Measurements from ENCODE around the gene ASB15.

ASB15 gene

DNA sequence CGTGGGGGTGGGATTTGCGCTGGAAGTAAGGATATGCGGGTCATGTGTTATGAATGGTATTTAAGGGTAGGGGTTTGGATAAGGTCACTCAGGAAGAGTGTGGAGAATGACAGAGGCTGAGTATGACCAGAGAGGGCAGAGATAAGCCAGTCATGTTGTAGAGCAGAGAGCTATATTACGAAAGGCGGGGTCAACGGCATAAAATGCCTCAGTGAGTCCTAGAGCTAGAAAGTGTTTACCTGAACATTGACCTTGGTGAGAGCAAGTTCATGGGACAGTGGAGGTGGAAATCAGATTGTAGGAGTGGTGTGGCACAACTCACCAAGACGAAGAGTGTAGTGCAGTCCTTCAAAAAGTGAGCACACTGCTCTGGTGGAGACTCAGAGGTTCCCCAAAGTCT, 67.9 kb downstream of the ASB15 start:
- no peak for DNase-seq

DNA sequence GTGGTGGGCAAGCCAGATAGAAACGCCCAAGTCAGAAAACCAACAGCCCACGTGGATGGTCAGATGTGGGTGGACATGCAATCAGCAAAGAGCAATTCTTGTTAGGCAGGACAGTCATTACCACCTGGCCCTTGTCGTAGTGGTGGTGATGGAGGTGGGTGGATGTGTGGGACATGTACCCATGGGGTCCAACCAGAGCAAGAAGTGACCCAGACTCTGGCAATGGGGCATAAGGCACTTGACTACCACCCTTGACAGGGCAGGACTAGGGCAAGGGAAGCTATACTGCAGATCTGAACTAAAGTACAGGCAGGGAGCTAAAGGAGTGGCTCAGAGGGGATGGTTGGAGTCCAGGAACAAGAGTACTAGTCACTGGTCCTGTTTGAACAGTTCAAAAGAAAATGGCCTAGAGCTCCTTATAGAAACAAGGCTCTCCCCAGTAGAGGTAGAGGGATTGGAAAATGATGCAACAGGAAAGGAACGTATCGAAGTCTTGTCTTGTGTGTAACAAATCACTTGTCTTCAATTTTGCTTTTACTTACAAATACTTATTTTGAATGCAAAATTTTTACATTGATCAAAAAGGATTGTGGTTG, 71.6 kb downstream of the ASB15 start:
- DNase-seq, result no peak

DNA sequence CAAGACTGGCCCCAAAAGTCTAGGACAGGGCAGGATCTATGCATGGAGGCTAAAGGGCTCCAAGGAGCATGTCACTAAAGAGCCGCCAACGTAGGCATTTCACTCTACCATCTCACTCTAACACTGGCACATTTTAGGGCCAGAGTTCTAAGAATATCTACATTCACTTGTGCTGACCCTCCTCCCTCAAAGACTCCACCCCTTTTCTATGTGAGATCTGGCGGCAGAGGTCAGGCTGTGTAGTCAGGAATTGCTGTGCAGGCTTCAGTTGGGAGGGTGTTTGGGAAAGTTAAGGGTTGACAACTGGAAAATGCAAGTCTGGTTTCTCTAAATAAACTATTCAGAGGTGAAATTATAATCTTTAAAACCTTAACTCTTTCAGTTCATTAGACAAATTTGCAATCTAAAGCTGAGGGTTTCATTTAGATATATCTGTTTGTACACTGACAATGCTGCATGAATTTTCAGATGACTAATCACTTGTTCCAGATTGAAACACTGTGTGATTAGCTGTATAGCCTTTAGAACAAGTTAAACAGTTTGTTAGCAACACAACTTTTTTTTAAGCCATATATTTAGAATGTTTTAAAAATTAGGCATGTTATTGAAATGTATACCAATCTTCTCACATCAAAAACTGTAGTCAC, 72.3 kb downstream of the ASB15 start:
- DNase-seq, result no peak

DNA sequence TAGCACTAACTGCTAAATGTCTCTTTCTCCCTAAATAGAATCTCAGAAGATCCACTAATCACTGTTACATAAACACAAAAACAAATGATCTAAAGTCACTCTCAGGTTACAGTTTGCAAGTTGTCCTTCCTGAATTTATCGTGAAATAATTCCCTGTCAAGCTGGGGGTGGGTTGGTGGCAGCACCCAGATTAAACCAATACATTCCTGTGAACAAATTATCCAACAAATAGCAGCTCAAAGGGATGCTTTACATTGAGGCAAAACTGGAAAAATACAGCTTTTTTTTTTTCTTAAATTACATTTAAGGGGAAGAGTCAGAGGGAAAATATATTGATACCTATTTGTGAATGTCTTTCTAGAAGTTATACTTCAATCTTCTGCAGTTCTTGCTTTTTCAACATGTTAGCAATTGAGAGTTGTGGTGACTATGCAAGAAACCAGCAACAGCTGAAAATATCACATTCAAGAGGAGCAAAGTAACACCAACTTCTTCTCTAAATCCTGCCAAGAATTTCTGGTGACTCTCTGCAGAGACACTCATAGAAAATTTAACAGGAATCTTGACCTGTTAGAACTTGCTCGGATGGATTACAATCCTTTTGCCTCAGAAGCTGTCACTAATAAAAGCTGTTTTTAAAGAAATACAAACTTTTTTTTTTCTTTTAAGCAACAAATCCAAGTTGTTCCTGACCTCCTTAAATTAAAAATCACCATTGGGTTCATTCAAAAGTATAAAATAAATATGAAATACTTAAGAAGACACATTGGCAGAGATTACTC, 73.0 kb downstream of the ASB15 start:
- peak in 1 of 2 experiments; percentile 6 for DNase-seq

DNA sequence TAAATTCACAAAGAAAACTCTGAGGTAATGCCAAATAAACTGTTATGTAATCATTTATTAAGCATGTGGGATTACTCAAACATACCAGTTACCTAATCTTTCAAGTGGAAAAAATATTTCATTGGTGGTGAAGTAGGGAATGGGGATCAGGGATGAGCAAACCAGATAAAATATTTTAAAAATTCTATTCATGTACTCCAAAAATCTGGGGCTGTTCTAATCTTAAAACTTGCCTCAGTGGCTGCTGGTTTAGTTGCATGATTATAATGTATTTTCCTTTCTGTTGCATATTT, 73.5 kb downstream of the ASB15 start:
- no peak for DNase-seq

DNA sequence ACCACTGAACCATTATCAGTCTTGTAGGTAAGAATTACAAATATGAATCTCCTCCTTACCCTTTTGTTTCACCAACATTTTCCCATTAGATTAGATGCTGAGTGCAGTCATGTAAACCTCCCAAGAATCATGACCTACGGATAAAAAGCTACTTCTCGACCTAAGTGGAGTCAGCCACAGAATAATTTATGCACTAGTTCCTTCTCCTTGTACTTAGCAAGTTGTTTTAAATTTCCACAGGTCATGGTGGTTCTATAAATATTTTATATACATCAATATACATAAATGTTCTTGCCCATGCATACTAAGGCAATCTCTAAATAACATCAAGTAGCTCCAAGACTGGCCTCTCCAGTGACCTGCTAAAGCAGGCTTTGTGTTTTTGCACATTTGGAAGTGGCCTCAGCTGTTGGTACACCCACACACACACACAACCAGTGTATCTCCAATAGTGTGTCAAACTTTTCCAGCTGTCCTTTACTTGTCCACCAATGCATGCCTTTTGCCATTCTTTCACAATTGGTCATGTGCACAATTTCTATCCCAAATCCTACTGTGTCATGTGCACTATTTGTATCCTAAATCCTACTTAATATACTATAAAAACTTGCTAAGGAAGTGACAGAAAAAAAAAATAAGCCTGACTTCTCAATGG, 75.6 kb downstream of the ASB15 start:
- DNase-seq, result no peak

DNA sequence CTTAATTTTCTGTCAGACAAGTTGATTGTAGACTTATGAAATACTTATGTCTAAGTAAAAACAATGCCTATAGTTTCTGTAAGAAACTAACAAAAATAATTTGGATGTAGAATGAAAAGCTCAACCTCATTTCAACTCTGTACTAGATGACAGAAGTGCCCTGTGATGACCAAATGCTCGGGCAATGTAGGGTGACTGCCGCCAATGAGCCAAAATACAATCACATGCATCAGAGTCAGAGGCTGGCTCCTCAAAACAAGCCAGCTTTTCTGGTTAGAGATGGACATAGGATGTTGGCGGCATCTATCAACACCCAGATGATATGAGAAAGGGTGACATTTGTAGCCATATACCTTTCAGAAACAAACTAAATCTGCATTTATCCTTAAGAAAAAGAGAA, 78.0 kb downstream of the ASB15 start:
- no peak for DNase-seq

DNA sequence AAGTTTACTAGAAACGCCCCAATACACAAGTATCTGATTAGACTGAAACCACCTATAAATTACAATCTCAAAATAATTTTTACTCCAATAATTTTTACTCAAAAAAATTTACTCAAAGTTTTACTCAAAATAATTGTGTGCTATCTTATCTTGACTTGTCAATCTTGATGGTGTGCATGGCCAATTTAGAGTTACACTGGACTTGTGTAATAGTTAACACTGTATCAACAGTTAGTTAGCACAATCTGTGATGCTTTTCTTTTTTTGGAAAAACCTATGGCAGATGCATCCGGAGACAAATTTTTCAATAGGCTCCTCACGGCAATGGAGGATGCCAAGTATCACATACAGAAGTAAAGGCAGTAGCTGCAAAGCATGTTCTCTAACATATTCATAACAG, 79.0 kb downstream of the ASB15 start:
- no peak for DNase-seq

DNA sequence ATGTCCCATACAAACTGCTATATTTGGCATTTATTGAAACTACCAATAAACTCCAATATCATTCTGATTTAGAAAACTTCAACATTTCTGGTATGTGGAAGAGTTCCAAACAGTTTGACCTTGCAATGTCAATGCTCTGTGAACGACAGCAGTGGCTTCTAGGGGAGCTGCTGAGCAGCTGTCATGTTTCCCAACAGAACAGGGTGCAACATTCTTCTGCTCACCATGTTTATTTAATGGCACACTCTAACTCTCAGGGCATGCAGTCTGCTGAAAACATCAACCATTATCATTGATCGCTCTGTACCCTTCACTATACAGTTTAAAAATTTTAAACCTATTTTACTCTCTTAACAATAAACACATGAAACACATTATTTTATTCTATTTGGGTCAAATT, 79.9 kb downstream of the ASB15 start:
- DNase-seq, result no peak

DNA sequence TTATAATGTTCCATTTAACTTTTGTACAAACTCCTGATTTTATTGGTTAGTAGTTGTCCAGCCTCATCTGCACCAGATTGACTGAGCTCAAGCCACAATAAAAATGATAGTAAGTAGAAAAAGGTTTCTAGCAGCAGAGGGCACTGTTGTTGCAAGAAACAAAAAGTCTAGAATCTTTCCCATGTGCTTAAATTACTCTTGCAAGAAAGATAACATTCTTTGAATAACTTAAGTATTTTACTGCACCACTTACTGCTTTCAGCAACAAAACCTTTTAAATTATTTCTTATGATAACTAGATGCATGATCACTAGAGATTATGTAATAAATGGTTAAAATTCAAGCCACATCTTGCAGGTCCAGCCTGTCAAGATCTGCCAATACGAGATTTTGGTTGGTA, 81.1 kb downstream of the ASB15 start:
- DNase-seq, result peak in 1 of 2 experiments; percentile 31

DNA sequence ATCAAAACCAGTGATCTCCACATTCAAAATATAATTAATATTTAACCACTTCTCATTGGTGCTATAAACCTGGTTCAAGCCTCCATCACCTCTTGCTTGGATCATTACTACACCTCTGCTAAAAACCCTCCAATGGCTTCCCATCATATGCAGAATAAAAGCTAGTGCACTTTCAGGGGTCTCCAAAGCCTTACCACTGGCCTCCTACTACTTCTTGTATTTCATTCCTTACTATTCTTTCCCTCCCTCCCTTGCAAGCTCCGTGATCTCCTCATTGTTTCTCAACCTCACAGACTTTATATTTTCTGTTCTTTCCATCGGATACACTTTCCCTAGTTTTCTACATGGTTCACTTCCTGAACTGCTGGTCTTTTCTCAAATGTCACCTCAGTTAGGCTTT, 85.5 kb downstream of the ASB15 start:
- DNase-seq, result no peak

DNA sequence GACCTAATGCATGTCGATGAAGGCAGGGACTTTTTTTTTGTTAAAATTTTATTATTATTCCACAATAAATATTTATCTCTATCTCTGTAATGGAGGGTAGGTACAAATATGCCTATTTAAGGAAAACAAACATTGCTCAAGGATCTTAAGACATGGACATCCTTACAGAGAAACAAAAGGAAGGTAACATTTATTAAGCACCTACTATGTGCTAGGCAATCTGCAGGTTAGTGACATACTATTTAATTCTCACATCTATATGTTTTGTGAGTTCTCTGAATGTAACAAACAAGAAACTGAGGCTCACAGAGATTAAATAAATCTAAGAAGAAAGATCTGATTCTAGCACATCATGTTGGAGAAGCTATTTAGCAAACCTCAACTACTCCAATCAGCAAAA, 86.1 kb downstream of the ASB15 start:
- DNase-seq, result no peak
